ENCODE measurements around the gene MPRIP. TPM values are rescaled to one million over a fixed set of nuclear protein-coding genes. Genes with fewer than 3 reads are reported as not detected.

MPRIP gene
- total RNA-seq, 1 experiment from 2014 or later: 284 TPM

- TF ChIP-seq CTCF (IDR thresholded peaks at IDR 0.05; ENCODE audit: insufficient read depth in 1 of 2, low read depth in 1 of 2, low read length in 1 of 2, severe bottlenecking in 1 of 2, unreplicated experiment in 1 of 2): no peak
- H3K9me3 Mint-ChIP-seq (ENCODE audit: unreplicated experiment): no peaks in the 10 kb centered on the region
- H3K36me3 Mint-ChIP-seq (ENCODE audit: insufficient read depth, unreplicated experiment): peaks cover 52% of the 10 kb centered on the region
- POLR2A ChIA-PET: interaction anchor here (0.5 to 0.7 kb wide), 2 partner anchors 81 to 272 kb away, joined by 6 to 8 read pairs; no protein-coding TSS in a partner anchor
- Histone ChIP-seq H3K27me3 (replicated peaks; ENCODE audit: control insufficient read depth, insufficient read depth, low read length) (no peaks in the 10 kb centered on the region), H3K36me3 (ENCODE audit: control insufficient read depth, insufficient read depth, low read length) (no peaks in the 10 kb centered on the region), H3K4me1 (no peaks in the 10 kb centered on the region), H3K4me3 (ENCODE audit: low read depth, low read length) (no peak overlapping the region), H3K9me3 (no peaks in the 10 kb centered on the region)
- no TSS peak for BruUV-seq (replicated peaks)
- DNase-seq: no peak
- no peak overlapping the region for H3K27ac Mint-ChIP-seq (ENCODE audit: unreplicated experiment)
- peaks cover 10% of the 10 kb centered on the region for H3K4me1 Mint-ChIP-seq (ENCODE audit: low read depth, unreplicated experiment)
- no peaks in the 10 kb centered on the region for H3K27me3 Mint-ChIP-seq (ENCODE audit: insufficient read depth, unreplicated experiment)
- intact Hi-C loops (cut with micrococcal nuclease; ENCODE audit: unreplicated experiment): loop anchor here (10.0 kb wide), 1 partner anchor 185 kb away; no protein-coding TSS in a partner anchor
- CTCF ChIA-PET: no interaction called here
- no peak overlapping the region for H3K4me3 Mint-ChIP-seq (ENCODE audit: unreplicated experiment)
These were observed 147.3 kb downstream of the MPRIP start for GRCh38 chr17:17189559-17189958.

GRCh38 chr17:17190188-17190587 is 147.9 kb downstream of the MPRIP start:
- no peaks in the 10 kb centered on the region for H3K9me3 ChIP-seq
- Mint-ChIP-seq H3K27ac (ENCODE audit: unreplicated experiment) (no peak overlapping the region), H3K27me3 (ENCODE audit: insufficient read depth, unreplicated experiment) (no peaks in the 10 kb centered on the region), H3K4me3 (ENCODE audit: unreplicated experiment) (no peak overlapping the region), H3K36me3 (ENCODE audit: insufficient read depth, unreplicated experiment) (peaks cover 48% of the 10 kb centered on the region), H3K4me1 (ENCODE audit: low read depth, unreplicated experiment) (peaks cover 9% of the 10 kb centered on the region), H3K9me3 (ENCODE audit: unreplicated experiment) (no peaks in the 10 kb centered on the region)
- intact Hi-C loops (cut with micrococcal nuclease; ENCODE audit: unreplicated experiment): no loop called here
- no peak overlapping the region for H3K4me3 ChIP-seq (ENCODE audit: low read depth, low read length)
- peak in 1 of 2 experiments; percentile 32 for TF ChIP-seq CTCF (IDR thresholded peaks at IDR 0.05; ENCODE audit: insufficient read depth in 1 of 2, low read depth in 1 of 2, low read length in 1 of 2, severe bottlenecking in 1 of 2, unreplicated experiment in 1 of 2)
- no peaks in the 10 kb centered on the region for H3K4me1 ChIP-seq
- H3K36me3 ChIP-seq (ENCODE audit: control insufficient read depth, insufficient read depth, low read length): no peaks in the 10 kb centered on the region
- ChIA-PET CTCF (no interaction called here), POLR2A (interaction anchor here (0.5 kb wide), 1 partner anchor 306 kb away, joined by 4 read pairs; no protein-coding TSS in a partner anchor)
- H3K27me3 ChIP-seq (replicated peaks; ENCODE audit: control insufficient read depth, insufficient read depth, low read length): no peaks in the 10 kb centered on the region
- DNase-seq: no peak
- no TSS peak for BruUV-seq (replicated peaks)

DNA sequence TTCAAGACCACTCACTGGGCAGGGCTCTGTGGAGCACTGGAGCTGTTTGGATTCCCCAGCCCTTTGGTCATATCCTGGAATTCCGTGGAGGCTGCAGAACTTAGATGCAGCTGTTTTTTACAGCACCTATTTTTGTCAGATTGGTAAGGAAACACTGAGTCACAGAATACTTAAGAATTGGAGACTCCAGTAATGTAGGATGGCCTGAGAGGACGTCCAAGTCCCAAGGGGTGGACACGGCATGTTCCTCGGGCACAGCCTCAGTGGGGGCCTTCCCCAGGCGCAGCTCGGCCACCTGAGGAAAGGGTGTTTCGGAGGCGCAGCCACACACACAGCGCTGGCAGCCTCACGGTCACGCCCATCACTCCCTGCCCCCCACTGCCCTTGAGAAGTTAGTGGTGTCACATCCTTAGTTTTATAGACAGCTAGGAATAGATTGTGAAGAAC is 149.1 kb downstream of the MPRIP start:
- Mint-ChIP-seq H3K4me1 (ENCODE audit: low read depth, unreplicated experiment) (no peaks in the 10 kb centered on the region), H3K27ac (ENCODE audit: unreplicated experiment) (no peak overlapping the region), H3K27me3 (ENCODE audit: insufficient read depth, unreplicated experiment) (no peaks in the 10 kb centered on the region), H3K9me3 (ENCODE audit: unreplicated experiment) (no peaks in the 10 kb centered on the region), H3K4me3 (ENCODE audit: unreplicated experiment) (no peak overlapping the region), H3K36me3 (ENCODE audit: insufficient read depth, unreplicated experiment) (peaks cover 43% of the 10 kb centered on the region)
- no peaks in the 10 kb centered on the region for H3K36me3 ChIP-seq (ENCODE audit: control insufficient read depth, insufficient read depth, low read length)
- H3K4me3 ChIP-seq (ENCODE audit: low read depth, low read length): no peak overlapping the region
- BruUV-seq (replicated peaks): no TSS peak
- intact Hi-C loops (cut with micrococcal nuclease; ENCODE audit: unreplicated experiment): no loop called here
- ChIA-PET POLR2A (no interaction called here), CTCF (no interaction called here)
- DNase-seq: no peak
- no peaks in the 10 kb centered on the region for H3K27me3 ChIP-seq (replicated peaks; ENCODE audit: control insufficient read depth, insufficient read depth, low read length)
- TF ChIP-seq CTCF (IDR thresholded peaks at IDR 0.05; ENCODE audit: insufficient read depth in 1 of 2, low read depth in 1 of 2, low read length in 1 of 2, severe bottlenecking in 1 of 2, unreplicated experiment in 1 of 2): no peak
- no peaks in the 10 kb centered on the region for H3K4me1 ChIP-seq
- H3K9me3 ChIP-seq: no peaks in the 10 kb centered on the region
